Sigmoid colon (tissue), 7 donors: ENCODE results near the gene ZFYVE21. TPM values are rescaled to one million over a fixed set of nuclear protein-coding genes. Genes with fewer than 3 reads are reported as not detected.

Experiments
- DNase-seq: peaks from one replicate; pipeline ENCODE4 v3.0.0-alpha.2; 2019
- H3K27ac ChIP-seq, 4 donors: fragments of 200-600 bp; sonication (generic); one replicate each; pipeline ENCODE4 v1.5.1; 2016 to 2019; ENCODE audit warnings: mild to moderate bottlenecking in 1 of 4
- H3K27me3 ChIP-seq, 3 donors: fragments of 200-600 bp; sonication (generic); one replicate each; pipeline ENCODE4 v1.5.1; 2019; ENCODE audit warnings: mild to moderate bottlenecking in 1 of 3
- H3K36me3 ChIP-seq, 4 donors: fragments of 200-600 bp; sonication (generic); one replicate each; pipeline ENCODE4 v1.5.1; 2016 to 2019
- H3K4me1 ChIP-seq, 4 donors: fragments of 200-600 bp; sonication (generic); one replicate each; pipeline ENCODE4 v1.5.1; 2017 to 2019
- H3K4me3 ChIP-seq, 4 donors: fragments of 200-600 bp; sonication (generic); one replicate each; pipeline ENCODE4 v1.5.1; 2017 to 2019; ENCODE audit warnings: mild to moderate bottlenecking in 2 of 4, moderate library complexity in 1 of 4
- H3K9me3 ChIP-seq, 4 donors: fragments of 200-600 bp in 3 of 4; sonication (generic) in 3 of 4; one replicate each; pipeline versions ENCODE4 v1.5.1 to v1.6.1; 2013 to 2019
- CTCF ChIP-seq, 4 experiments: fragments of 450-650 bp in 3 of 4; fragments of 200-600 bp in 1 of 4; IDR thresholded peaks; one replicate each; pipeline ENCODE4 v1.5.1; 2016 to 2019; ENCODE audit warnings: antibody characterized with exemption in 4 of 4, mild to moderate bottlenecking in 3 of 4, moderate library complexity in 2 of 4
- EP300 ChIP-seq, 4 donors: sonication (generic); formaldehyde crosslinking; IDR thresholded peaks; one replicate each; pipeline ENCODE4 v1.6.1; 2017; ENCODE audit warnings: antibody characterized with exemption in 4 of 4
- POLR2A ChIP-seq, 2 donors: fragments of 450-650 bp; IDR thresholded peaks; one replicate each; pipeline ENCODE4 v1.6.1; 2016; ENCODE audit warnings: antibody characterized with exemption in 2 of 2, mild to moderate bottlenecking in 2 of 2, moderate library complexity in 2 of 2
- POLR2AphosphoS5 ChIP-seq, 4 donors: sonication (generic); formaldehyde crosslinking; IDR thresholded peaks; one replicate each; pipeline ENCODE4 v1.6.1; 2017; ENCODE audit warnings: antibody characterized with exemption in 4 of 4
- WGBS, 2 donors: extraction: QIAGEN DNeasy Blood & Tissue Kit; methylation state at CpG; one replicate each; pipeline ENCODE4 v1.1.7; 2013; 5-methylcytosine and 5-hydroxymethylcytosine counted together
- intact Hi-C: fragments of 100-400 bp; cut with DNase I; formaldehyde crosslinking; loops from one replicate; pipeline ENCODE4 v1.15.1; 2023
- polyA plus RNA-seq, 3 donors: library from polyadenylated mRNA; stranded (reverse); fragments of 200-250 nt; gene quantifications; one replicate each; pipeline ENCODE4 v1.2.3, GENCODE V29; 2013
- total RNA-seq, 4 donors: library from RNA; depleted of rRNA; stranded (reverse); fragments of >200 nt; gene quantifications; one replicate each; pipeline ENCODE4 v1.1.0, GENCODE V29; 2016
- donor health status: healthy with polysubstance abuse.
- donor health status: Bipolar disorder and iron deficiency.
- donor health status: healthy.

Gene ZFYVE21
- total and polyA plus RNA-seq, 7 donors: 41.7 to 106 (median 86.3) TPM

GRCh38 chr14:103671911-103672310, 43.7 kb upstream of the ZFYVE21 start:
- no peak overlapping the region for H3K4me3 ChIP-seq
- WGBS, 2 donors: 94 to 96% methylated on average over 4 of the region's 4 CpGs

GRCh38 chr14:103675957-103676356, 39.7 kb upstream of the ZFYVE21 start:
- 97 to 98% methylated on average over 8 of the region's 8 CpGs for WGBS, 2 donors
- H3K4me3 ChIP-seq: no peak overlapping the region
- no peak overlapping the region for H3K27ac ChIP-seq
- peaks cover 62 to 100% (median 93%) of the 10 kb centered on the region in 4 donors for H3K36me3 ChIP-seq
- no peak for TF ChIP-seq CTCF (IDR thresholded peaks at IDR 0.05)
- TF ChIP-seq POLR2AphosphoS5 (IDR thresholded peaks at IDR 0.05): no peak
- TF ChIP-seq POLR2A (IDR thresholded peaks at IDR 0.05): no peak
- no peak for TF ChIP-seq EP300 (IDR thresholded peaks at IDR 0.05)
- no peak for DNase-seq
- H3K9me3 ChIP-seq: no peaks in the 10 kb centered on the region
- intact Hi-C loops: no loop called here
- H3K4me1 ChIP-seq: peaks cover 0 to 13% (median 2%) of the 10 kb centered on the region in 4 donors
- H3K27me3 ChIP-seq: no peaks in the 10 kb centered on the region

More at GRCh38 chr14:103671911-103672310, 43.7 kb upstream of the ZFYVE21 start:
- TF ChIP-seq POLR2AphosphoS5 (IDR thresholded peaks at IDR 0.05) (no peak), EP300 (IDR thresholded peaks at IDR 0.05) (no peak), CTCF (IDR thresholded peaks at IDR 0.05) (no peak), POLR2A (IDR thresholded peaks at IDR 0.05) (no peak)
- Histone ChIP-seq H3K36me3 (peaks cover 50 to 100% (median 86%) of the 10 kb centered on the region in 4 donors), H3K4me1 (no peaks in the 10 kb centered on the region), H3K9me3 (no peaks in the 10 kb centered on the region), H3K27me3 (no peaks in the 10 kb centered on the region), H3K27ac (no peak overlapping the region)
- DNase-seq: no peak
- intact Hi-C loops: no loop called here

- no peak for TF ChIP-seq EP300 (IDR thresholded peaks at IDR 0.05)
- no peak for TF ChIP-seq CTCF (IDR thresholded peaks at IDR 0.05)
- TF ChIP-seq POLR2AphosphoS5 (IDR thresholded peaks at IDR 0.05): no peak
- TF ChIP-seq POLR2A (IDR thresholded peaks at IDR 0.05): no peak
- Histone ChIP-seq H3K9me3 (no peaks in the 10 kb centered on the region), H3K27me3 (no peaks in the 10 kb centered on the region), H3K4me1 (peaks cover 0 to 13% (median 2%) of the 10 kb centered on the region in 4 donors), H3K36me3 (peaks cover 53 to 100% (median 92%) of the 10 kb centered on the region in 4 donors), H3K27ac (no peak overlapping the region), H3K4me3 (no peak overlapping the region)
- intact Hi-C loops: loop anchor here (1.0 kb wide), 1 partner anchor 23 kb away; no protein-coding TSS in a partner anchor
- WGBS, 2 donors: 83 to 92% methylated on average over 16 of the region's 16 CpGs
- DNase-seq: no peak
Observed at GRCh38 chr14:103676881-103677675, 38.5 kb upstream of the ZFYVE21 start.

- TF ChIP-seq EP300 (IDR thresholded peaks at IDR 0.05) (no peak), POLR2AphosphoS5 (IDR thresholded peaks at IDR 0.05) (peak in 1 of 4 donors; percentile 10), POLR2A (IDR thresholded peaks at IDR 0.05) (no peak), CTCF (IDR thresholded peaks at IDR 0.05) (peak in 3 of 4 experiments; percentile 29 to 38 (median 35))
- no peak for DNase-seq
- H3K27ac ChIP-seq: peak overlapping the region in 2 of 4 donors; percentile 23
- H3K36me3 ChIP-seq: peaks cover 43 to 100% (median 83%) of the 10 kb centered on the region in 4 donors
- no peaks in the 10 kb centered on the region for H3K9me3 ChIP-seq
- 42 to 58% methylated on average over 13 of the region's 13 CpGs for WGBS, 2 donors
- H3K27me3 ChIP-seq: no peaks in the 10 kb centered on the region
- no peak overlapping the region for H3K4me3 ChIP-seq
- intact Hi-C loops: no loop called here
- peaks cover 0 to 13% (median 2%) of the 10 kb centered on the region in 4 donors for H3K4me1 ChIP-seq
Observed at GRCh38 chr14:103679351-103679750, 36.3 kb upstream of the ZFYVE21 start.
